Measurements from ENCODE around the gene RNF181.

DNA sequence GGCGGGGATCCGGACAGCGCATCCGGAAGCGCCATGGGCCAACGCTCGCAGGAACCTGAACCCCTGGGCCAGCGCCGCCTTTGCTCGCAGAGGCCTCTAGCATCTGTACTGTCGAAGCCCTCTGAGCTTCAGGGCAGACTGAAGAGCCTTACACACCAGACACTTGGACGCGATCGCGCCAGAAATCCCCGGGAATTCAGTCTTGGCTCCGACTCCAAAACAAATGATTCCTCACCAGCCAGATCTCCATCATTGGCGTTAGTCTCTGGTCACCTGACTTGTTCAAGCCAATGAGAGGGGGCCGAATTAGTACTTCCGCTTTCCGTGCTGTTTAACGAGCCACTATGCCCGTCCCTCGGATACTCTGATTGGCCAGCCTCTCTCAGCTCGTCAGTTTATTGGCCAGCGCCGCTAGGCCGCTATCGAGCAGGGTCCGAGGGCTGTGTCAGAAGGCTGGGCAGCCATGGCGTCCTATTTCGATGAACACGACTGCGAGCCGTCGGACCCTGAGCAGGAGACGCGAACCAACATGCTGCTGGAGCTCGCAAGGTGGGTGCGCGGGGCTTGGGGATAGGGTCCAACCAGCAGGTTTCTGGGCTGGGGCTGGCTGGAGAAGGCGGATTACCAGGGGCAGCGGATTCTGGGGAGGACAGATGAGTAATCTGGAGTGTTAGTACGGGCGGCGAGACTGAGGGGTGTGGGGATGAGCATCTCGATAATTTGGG, at the start of gene RNF181:
- TF ChIP-seq, protein P1, sequence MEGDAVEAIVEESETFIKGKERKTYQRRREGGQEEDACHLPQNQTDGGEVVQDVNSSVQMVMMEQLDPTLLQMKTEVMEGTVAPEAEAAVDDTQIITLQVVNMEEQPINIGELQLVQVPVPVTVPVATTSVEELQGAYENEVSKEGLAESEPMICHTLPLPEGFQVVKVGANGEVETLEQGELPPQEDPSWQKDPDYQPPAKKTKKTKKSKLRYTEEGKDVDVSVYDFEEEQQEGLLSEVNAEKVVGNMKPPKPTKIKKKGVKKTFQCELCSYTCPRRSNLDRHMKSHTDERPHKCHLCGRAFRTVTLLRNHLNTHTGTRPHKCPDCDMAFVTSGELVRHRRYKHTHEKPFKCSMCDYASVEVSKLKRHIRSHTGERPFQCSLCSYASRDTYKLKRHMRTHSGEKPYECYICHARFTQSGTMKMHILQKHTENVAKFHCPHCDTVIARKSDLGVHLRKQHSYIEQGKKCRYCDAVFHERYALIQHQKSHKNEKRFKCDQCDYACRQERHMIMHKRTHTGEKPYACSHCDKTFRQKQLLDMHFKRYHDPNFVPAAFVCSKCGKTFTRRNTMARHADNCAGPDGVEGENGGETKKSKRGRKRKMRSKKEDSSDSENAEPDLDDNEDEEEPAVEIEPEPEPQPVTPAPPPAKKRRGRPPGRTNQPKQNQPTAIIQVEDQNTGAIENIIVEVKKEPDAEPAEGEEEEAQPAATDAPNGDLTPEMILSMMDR (IDR thresholded peaks at IDR 0.05; ENCODE audit: low read depth, low read length): no peak
- TF ChIP-seq POLR2A (IDR thresholded peaks at IDR 0.05; ENCODE audit: extremely low read depth, insufficient read length) (peak; percentile 75), MYC (IDR thresholded peaks at IDR 0.05; ENCODE audit: low read depth, low read length) (peak; percentile 22; the same call in 1 of the 2 replicates)
- TF ChIP-seq, protein P2, sequence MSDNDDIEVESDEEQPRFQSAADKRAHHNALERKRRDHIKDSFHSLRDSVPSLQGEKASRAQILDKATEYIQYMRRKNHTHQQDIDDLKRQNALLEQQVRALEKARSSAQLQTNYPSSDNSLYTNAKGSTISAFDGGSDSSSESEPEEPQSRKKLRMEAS (IDR thresholded peaks at IDR 0.05; ENCODE audit: low read depth, low read length): peak; percentile 69; the same call in 1 of the 2 replicates

All from NB4 (cell line).